ENCODE measurements around the gene MSMB.
"Not testable (repeated sequence)": the region's sequence is repeated elsewhere in the genome, so short reads cannot be mapped to it uniquely, and the experiment has no call there.

Gene MSMB, protein sequence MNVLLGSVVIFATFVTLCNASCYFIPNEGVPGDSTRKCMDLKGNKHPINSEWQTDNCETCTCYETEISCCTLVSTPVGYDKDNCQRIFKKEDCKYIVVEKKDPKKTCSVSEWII

DNA sequence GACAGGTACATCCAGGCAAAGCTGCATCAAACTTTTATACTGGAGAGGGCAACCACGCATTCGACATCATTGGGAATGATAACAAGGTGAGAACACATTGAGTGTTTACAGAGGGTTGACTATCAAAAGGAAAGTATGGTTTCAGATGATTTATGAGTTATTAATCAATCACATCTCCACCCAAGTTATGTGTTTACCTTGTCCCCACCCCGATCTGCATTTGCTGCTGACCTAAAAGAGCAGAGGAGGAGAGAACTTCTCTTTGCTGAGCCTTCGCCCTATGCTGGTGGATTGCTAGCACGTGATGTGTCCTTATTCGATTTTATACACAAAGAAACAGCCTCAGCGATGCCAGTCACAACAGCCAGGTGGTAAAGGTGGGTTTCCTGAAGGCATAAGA, at the start of gene MSMB:
MSMB (minus strand) TSS at position 9 of the 400 bp plus-strand sequence. CDS start 32 bp downstream, outside the sequence.
- no peak for DNase-seq (ENCODE audit: low read depth)

DNA sequence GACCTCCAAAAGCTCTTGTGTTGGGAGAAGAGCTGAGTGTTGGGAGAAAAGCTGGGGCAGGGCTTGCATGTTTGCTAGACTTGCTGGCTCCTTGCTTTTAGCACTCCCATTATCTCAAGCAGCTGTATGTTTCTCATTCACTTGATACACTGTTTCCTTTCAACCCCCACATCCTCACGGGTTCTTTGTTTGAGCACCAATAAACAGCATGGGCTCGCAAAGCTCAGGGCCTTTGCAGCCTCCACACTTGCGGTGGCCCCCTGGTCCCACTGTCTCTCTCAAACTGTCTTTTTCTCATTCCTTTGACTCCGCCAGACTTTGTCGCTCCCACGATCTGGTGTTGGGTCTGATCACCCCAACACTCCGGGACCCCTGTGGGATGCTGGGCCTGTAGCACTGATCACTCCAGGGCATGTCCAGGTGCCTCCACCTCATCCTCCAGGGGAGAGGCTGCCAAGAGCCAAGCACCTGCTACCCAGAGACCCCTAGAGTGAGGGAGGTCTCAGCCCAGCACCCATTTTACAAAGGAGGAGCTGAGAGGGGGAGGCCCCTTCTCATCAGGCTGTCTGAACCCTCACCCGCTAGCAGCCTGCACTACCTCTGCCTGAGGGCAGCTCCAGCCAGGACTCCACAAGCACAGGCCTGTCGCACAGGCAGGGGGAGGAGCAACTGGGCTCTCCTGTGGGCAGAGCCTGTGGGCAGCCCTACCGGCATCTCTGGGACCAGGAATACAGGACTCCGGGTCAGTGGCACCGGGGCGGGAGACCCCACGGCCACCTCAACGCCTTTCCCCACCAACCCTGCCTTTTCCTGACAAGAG, 49.1 kb upstream of the MSMB start:
- DNase-seq (ENCODE audit: low read depth), result no peak

GRCh38 chr10:46094197-46094500, 48.1 kb upstream of the MSMB start:
- DNase-seq (ENCODE audit: low read depth), result no peak

DNA sequence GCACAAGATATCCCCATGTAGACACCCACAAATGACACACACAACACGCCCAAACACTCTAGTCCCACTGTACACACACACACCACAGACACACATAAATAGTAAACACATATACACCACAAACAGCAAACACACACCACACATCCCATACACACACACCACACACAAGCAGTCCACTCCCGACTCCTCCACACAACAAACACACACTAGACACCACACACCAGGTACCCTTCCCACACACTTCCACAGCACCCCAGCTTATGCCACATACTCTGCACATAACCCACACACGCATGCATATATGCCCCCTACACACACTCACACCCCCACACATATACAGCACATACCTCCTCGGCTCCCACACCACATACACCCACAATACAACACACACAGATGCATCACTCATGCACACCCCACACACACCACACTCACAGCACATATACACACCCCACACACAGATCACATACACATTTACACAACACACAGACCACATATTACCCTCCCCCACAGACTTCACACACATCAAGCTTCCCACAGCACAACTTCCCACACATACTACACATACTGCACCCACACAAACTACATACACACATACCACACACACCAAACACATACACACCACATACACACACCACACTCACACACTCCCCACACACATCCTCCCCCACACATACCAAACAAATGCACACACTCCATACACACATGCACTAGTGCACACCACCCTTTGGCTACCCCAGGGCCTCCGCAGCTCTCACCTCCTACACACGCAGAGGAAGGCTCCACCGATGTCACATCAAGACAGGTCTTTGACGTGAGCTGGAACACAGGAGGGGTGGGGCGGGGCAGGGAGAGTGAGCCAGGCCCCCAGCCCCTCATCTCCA, 47.5 kb upstream of the MSMB start:
- DNase-seq (ENCODE audit: low read depth), result not testable (repeated sequence)

DNA sequence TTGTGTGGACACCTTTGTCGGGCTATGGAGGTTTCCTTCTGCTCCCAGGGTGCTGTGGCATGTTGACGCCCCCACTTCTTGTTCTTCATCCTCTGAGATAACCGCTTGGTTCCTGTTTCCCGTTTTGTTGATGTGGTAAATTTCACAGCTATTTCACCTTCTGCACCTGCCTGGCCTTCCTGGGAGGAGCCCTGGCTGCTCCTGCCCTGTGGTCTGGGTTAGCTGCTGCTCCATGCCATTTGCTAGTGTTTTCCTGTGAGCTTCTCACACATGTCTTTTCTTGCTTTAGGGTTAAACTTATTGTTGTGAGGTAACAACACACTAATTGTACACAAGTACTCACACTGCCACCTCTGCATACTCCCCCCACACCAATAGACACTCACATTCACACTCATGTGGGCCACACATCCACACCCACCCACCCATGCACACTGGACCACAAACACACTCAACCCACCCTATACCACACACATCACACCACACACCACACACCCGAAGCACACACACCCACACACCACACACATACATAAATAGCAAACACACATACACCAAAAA, 46.5 kb upstream of the MSMB start:
- no peak for DNase-seq (ENCODE audit: low read depth)

DNA sequence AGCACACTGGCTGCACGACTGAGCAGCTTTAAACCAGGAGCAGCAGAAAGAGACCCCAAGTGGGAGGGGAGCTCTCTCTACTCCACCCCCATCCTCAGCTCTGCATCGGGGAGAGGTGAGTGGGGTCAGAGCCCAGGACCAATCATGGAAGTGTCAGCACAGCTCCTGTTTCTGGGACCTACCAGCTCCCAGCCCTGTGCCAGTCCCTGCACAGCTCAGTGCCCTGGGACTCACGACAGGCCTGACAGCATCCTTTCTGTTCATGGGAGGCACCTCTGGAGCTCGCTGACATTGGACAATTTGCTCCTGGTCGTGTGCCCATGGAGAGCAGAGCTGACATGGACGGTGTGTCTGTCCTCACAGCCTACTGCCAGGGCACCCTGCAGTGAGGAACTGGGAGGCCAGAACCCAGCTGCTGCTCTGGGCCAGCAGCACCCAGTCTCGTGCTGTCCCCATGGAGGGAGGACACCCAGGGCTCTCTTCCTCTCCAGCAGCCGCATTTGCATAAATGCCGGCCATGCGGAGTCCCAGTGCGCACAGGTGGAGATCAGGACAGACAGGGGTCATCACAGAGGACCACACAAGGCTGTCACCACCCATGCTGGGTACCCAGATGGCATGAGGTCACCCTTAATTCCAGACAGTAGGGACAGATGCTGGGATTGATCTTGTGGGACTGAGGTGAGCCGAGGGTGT, 45.9 kb upstream of the MSMB start:
- DNase-seq (ENCODE audit: low read depth), result no peak

GRCh38 chr10:46091080-46091827, 45.2 kb upstream of the MSMB start:
- DNase-seq (ENCODE audit: low read depth), result no peak

GRCh38 chr10:46090258-46090812, 44.3 kb upstream of the MSMB start:
- DNase-seq (ENCODE audit: low read depth), result no peak

DNA sequence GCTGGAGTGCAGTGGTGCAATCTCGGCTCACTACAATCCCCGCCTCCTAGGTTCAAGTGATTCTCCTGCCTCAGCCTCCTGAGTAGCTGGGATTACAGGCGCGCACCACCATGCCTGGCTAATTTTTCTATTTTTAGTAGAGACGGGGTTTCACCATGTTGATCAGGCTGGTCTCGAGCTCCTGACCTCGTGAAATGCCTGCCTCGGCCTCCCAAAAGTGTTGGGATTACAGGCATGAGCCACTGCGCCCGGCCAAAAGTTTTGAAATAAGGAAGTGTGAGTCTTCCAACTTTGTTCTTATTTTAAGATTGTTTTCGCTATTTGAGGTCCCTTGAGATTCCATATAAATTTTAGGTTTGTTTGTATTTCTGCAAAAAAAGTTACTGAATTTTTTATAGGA, 41.3 kb upstream of the MSMB start:
- DNase-seq (ENCODE audit: low read depth), result not testable (repeated sequence)

DNA sequence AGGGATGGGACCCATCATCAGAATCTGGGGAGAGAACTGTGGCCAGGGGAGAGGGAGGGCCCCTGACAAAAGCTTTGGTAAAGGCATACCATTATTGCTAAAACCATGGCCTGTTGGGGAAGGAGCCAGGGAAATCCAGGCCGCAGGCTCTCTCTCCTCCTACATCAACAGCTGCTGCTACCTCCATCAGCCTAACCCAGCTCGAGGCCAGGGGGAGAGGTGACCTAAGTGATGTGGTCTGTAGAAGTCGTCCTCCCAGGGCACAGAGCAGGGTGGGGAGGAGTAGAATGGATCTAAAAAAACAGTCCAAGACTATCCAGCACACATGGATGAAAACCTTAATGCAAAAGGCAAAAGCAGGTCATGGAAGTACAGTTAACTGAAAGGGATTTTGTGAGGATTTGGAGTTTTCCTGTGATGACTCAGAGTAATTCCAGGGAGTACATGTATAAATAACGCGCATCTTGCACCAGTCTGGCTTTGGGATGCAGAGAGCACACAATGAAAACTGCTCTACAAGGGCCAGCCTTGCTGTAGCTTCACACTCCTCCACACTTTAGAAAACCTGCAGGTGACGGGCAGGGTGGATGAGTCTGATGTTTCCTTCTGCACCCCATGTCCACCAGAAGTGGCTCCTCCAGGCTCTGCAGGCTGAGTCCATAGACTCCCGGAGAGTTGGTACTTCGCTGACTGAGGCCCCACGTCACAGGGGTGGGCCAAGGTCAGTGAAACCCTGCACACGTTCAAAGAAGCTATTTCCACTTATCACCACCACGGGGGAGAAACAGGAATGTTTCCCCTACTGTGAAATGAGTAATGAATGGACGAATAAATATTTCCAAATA, 38.5 kb upstream of the MSMB start:
- no peak for DNase-seq (ENCODE audit: low read depth)

- DNase-seq (ENCODE audit: low read depth), result no peak
Measured at GRCh38 chr10:46080886-46081285, 34.8 kb upstream of the MSMB start.

DNA sequence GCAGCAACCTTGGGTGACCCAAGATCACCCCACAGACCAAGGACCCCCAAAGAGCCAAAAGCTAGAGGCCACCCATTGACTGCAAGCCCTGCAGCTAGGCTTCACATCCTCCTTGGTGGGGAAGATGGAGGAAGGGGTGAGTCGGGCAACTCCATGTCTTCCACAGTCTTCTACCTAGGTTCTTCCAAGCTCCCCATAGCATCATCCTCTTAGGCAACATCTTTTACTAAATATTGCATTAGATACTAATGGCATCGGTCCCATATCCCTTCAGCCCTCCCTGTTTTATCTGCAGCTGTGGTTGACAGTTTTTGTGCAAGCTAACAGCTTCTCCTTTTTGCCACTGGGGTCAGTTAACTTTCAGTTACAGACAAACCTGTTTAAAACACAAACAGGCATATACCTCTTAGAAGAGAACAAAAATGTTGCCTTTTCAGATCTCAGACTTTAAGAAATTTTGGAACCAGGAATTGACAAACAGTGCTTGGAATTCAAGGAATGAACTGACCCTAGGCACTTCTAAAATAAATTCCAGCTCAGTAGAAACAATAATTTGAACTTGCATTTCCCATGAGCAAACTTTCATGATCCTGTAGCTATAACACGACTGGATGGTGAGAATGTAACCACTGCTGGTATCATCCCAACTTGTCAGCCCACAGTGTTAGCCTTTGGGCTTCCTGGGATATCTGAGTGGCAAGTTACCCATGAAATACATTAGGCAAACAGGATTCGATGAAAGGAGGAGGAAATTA, 33.9 kb upstream of the MSMB start:
- no peak for DNase-seq (ENCODE audit: low read depth)

- DNase-seq (ENCODE audit: low read depth), result no peak
Measured at GRCh38 chr10:46077731-46078413, 31.8 kb upstream of the MSMB start.

GRCh38 chr10:46077141-46077554, 31.1 kb upstream of the MSMB start:
- no peak for DNase-seq (ENCODE audit: low read depth)

- no peak for DNase-seq (ENCODE audit: low read depth)
Measured at GRCh38 chr10:46075869-46076268, 29.8 kb upstream of the MSMB start.

DNA sequence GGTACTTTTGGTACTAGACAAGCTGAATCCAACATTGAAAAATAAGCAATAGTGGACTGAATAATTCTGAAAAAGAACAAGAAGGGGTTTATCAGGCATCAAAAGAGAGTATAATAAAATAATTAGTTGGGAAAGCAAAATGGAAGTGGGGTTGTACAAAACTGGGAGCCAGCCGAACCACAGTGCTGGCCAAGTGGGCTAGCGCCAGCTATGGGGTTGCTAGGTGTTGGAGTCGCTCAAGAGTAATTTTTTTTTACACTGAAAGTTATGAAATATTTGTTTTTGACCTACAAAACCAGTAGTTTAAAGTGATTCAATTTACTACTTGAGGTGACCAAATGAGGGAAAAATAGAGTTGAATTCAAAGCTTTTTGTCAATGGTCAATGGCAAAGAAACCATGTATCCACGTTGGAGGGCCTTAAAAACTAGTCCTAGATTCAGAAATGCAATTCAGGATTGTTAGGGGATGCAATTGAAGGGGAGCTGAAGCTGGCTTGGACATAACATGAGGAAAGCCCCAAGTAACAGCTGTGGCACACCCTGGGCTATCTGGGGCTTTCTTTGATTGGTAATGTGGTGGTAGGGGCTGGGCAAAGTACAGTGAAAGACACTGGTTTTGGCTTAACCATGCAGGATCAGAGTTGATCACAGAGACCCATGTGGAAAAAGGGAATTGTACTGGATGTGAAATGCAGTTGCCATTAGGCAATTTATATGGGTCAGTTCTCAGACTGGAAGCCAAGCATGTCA, 28.3 kb upstream of the MSMB start:
- DNase-seq (ENCODE audit: low read depth), result no peak

DNA sequence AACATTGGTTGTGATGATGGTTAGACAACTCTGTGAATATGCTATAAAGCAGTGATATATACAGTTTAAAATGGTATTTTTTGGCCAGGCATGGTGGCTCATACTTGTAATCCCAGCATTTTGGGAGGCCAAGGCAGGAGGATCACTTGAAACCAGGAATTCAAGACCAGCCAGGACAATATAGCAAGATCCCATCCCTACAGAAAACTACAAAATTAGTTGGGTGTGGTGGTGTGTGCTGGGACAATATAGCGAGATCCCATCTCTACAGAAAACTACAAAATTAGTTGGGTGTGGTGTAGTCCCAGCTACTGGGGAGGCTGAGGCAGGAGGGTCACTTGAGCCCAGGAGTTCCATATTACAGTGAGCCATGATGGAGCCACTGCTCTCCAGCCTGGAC, 27.5 kb upstream of the MSMB start:
- DNase-seq (ENCODE audit: low read depth), result no peak

GRCh38 chr10:46070749-46071148, 24.7 kb upstream of the MSMB start:
- DNase-seq (ENCODE audit: low read depth), result no peak
